Anterior cingulate cortex (tissue), 58 donors: Measurements from ENCODE around the gene MBNL3.
"Not testable (repeated sequence)": the region's sequence is repeated elsewhere in the genome, so short reads cannot be mapped to it uniquely, and the experiment has no call there.

Experiments
- DNase-seq, 58 donors: peaks; one replicate each; lab custom pipeline; 2025; lab: John Stamatoyannopoulos, UW

MBNL3 gene

GRCh38 chrX:132480581-132481203 lies 8.1 kb downstream of the MBNL3 start:
- peak in 16 of 58 donors; percentile 0 to 43 (median 4) for DNase-seq

- no peak for DNase-seq
These were observed 14.1 kb downstream of the MBNL3 start for GRCh38 chrX:132474544-132475248.

GRCh38 chrX:132472397-132472796 lies 16.4 kb downstream of the MBNL3 start:
- DNase-seq: no peak

- DNase-seq: no peak
These were observed 18.0 kb downstream of the MBNL3 start for GRCh38 chrX:132470831-132471230.

- DNase-seq: no peak
These were observed 18.7 kb downstream of the MBNL3 start for GRCh38 chrX:132470179-132470578.

GRCh38 chrX:132468454-132468853 lies 20.4 kb downstream of the MBNL3 start:
- no peak for DNase-seq

GRCh38 chrX:132467989-132468388 lies 20.8 kb downstream of the MBNL3 start:
- no peak for DNase-seq

- no peak for DNase-seq
These were observed 21.8 kb downstream of the MBNL3 start for GRCh38 chrX:132467026-132467425.

GRCh38 chrX:132463411-132463810 lies 25.4 kb downstream of the MBNL3 start:
- no peak for DNase-seq

GRCh38 chrX:132461886-132462285 lies 27.0 kb downstream of the MBNL3 start:
- no peak for DNase-seq

GRCh38 chrX:132452911-132453550 lies 35.8 kb downstream of the MBNL3 start:
- no peak for DNase-seq

- not testable (repeated sequence) for DNase-seq
These were observed 42.9 kb downstream of the MBNL3 start for GRCh38 chrX:132445909-132446308.

GRCh38 chrX:132444936-132445335 lies 43.9 kb downstream of the MBNL3 start:
- DNase-seq: no peak

GRCh38 chrX:132443196-132444135 lies 45.4 kb downstream of the MBNL3 start:
- no peak for DNase-seq

- no peak for DNase-seq
These were observed 46.1 kb downstream of the MBNL3 start for GRCh38 chrX:132442691-132443090.

- DNase-seq: no peak
These were observed 53.6 kb downstream of the MBNL3 start for GRCh38 chrX:132435222-132435621.

- DNase-seq: no peak
These were observed 55.3 kb downstream of the MBNL3 start for GRCh38 chrX:132433551-132433950.

GRCh38 chrX:132433001-132433400 lies 55.8 kb downstream of the MBNL3 start:
- DNase-seq: no peak

GRCh38 chrX:132428896-132429295 lies 59.9 kb downstream of the MBNL3 start:
- no peak for DNase-seq

GRCh38 chrX:132426695-132427281 lies 62.0 kb downstream of the MBNL3 start:
- no peak for DNase-seq
